EH (cell line): ENCODE results near the gene RABL3.
"Not testable (repeated sequence)": the region's sequence is repeated elsewhere in the genome, so short reads cannot be mapped to it uniquely, and the experiment has no call there.

Source experiments
- DNase-seq: peaks from one replicate; pipeline ENCODE4 v3.0.0-alpha.2; 2015; ENCODE audit warnings: low read depth

RABL3 gene

DNA sequence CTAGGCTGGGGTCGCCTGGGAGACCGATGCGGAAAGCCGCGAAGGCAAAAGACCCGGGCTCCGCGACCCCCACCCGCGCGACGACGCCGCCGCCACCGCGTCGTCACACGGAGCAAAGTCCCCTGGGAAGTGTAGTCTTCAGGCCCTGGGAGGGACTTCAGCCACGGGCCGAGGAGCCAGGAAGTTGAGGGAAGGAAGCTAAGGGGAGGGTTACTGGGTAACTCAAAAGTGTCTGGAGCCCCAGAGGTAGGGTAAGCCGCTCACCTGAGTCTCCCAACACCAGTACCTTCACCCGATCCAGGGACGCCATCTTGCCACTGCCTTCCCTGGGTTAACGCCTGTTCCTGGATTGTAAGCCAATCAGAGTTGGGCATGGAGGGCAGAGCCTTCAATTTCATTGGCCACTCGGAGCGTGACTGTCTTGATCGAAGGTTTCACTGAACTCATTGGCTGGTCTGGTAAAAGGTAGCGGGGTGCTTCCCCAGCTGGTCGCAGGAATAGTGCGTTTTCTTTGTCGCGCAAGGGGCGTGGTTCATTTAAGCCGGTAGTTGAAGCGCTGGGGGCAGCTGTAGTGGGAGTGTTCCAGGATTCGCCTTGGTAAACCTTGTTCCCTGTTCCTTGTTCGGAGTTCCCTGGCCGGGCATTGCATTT lies at the start of gene RABL3, which contains the start of gene GTF2E1:
TSS of gene RABL3 (minus strand) at position 319 of the 651 bp plus-strand sequence. CDS start at position 310, 9 bp downstream.
TSS of gene GTF2E1 (plus strand) at position 547 of the 651 bp plus-strand sequence. CDS start 7,809 bp downstream, outside the sequence.
- DNase-seq, result peak; percentile 100

DNA sequence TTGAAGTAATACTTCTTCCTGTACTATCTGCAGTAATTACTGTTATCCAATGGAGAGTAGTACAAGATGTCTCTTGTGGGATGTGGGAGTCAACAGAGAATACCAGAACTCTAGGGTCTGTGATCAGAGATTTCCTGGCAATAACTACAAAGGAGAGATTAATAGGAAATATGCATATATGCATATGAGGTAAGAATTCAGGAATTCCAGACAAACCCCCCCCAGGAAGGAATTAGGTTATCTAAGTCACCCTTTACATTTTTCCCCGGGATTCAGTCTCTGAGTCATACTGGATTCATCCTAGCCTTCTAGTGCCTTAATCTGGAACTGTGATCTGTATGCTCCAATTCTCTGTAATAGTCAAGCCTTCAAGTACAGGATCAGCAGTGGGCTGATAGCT lies 49.6 kb upstream of the RABL3 start:
- DNase-seq, result peak; percentile 86

- no peak for DNase-seq
Measured at GRCh38 chr3:120791010-120791409, 48.7 kb upstream of the RABL3 start.

DNA sequence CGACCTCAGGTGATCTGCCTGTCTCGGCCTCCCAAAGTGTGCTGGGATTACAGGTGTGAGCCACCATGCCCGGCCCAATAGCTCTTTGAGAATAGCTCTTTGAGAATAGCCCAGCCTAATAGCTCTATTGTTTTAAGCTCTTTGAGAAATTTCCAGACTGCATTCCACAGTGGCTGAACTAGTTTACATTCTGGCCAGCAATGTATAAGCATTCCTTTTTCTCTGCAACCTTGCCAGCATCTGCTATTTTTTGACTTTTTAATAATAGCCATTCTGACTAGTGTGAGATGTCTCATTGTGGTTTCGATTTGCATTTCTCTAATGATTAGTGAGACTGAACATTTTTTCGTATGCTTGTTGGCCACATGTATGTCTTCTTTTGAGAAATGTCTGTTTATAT lies 43.5 kb upstream of the RABL3 start:
- DNase-seq, result peak; percentile 83

DNA sequence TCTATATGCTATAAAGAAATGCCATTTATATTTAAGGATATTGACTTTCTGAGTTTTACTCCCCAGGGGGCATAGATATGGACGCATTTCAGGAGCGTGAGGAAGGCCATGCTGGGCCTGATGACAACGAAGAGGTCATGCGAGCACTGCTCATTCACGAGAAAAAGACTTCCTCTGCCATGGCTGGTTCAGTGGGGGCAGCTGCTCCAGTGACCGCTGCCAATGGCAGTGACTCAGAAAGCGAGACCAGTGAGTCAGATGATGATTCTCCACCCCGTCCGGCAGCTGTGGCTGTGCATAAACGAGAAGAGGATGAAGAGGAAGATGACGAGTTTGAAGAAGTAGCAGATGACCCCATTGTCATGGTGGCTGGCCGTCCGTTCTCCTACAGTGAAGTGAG lies 38.7 kb upstream of the RABL3 start:
- peak; percentile 91 for DNase-seq

GRCh38 chr3:120778776-120779175 lies 36.5 kb upstream of the RABL3 start:
- DNase-seq, result no peak

DNA sequence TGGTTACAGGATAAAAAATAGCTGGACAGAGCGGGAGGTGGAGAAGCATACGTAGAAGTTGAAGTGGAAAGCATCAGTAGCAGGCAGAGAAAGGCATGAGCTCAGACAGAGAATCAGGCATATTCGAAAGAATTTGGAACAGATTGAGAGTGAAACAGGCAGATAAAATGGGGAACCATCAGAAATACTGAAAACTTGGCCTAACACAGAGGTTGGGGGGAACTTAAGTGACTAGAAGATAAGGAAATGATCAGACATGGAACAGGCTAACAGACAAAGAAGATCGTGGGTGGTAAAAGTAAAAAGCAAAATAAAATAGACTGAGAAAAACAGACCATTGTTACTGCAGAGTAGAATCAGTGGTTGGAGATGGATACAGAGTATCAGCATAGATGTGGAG lies 33.1 kb upstream of the RABL3 start:
- DNase-seq, result no peak

DNA sequence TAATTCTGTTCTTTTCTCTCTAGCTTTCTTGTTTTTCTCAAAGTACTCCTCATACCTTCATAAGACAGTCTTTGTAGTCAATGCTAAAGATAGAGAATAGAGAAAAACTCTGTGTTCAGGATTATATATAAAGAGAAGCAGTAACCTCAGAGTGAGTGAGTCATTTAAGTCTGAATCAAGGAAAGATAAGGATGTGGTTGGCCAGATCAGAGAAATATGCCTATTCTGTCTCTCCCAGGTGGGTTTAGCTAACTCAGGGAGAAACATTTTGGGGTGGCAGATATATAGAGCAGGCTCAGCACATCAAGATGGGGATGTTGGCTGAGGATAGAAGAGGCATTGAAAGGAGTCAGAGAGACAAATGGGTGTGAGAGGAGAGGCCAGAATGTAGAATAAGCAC lies 31.6 kb upstream of the RABL3 start:
- DNase-seq, result peak; percentile 44

GRCh38 chr3:120772081-120772480 lies 29.8 kb upstream of the RABL3 start:
- DNase-seq, result peak; percentile 35

DNA sequence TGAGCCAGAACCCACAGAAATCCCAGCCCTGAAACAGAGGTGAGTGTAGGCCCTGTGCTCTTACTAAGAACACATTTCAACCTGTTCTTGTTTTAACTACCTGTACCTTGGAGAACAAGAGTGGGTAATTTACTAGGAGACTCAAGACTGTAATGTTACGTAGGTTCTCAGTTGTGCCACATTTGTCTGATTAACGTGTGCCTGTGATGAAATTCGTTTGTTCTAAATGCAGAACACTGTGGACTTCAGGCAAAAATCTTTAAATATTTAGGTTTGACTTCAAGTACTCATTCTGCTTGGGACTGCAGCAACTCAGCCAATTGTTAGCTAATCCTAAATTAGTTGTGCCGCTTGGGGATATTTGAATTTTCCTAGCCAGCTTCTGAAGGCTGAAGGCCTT lies 28.6 kb upstream of the RABL3 start:
- DNase-seq, result no peak

DNA sequence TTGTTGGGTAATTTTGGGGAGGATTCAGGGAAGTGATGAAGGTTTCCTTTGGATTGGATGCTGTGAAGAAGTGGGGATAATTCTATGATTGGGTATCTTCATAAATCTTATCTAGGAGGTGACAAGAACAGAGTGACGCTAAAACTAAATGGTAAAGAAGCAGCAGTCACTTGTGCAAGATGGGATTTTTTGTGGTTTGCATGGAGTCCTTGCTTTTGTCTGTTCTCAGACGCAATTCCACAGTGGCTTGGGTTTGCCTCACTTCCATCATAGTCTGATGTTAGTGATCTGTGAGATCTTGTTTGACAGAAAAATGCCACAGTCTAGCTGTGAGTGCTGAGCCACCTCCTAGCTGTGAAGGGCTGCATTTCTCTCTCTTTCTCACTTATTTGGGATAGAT lies 27.1 kb upstream of the RABL3 start:
- no peak for DNase-seq

DNA sequence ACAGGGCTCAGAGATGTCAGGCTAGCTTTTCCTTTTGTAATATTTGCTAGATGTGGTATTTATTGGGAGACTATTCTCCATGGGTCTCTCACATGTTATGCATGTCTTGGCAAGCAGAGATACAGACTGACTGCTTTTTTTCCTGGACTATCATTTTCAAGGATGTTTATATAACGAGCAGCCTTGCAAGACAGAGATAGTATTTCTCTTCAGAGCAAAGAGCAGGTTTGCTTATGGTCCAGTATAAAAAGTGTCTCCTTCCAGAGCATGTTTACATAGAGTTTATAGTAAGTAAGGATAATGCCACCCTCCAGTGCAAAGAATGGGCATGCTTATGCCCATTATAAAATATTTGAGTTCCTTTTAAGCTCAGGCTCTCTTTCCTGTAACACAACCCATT lies 24.8 kb upstream of the RABL3 start:
- peak; percentile 46 for DNase-seq

- no peak for DNase-seq
Measured at GRCh38 chr3:120766576-120766975, 24.3 kb upstream of the RABL3 start.

- DNase-seq, result no peak
Measured at GRCh38 chr3:120765830-120766493, 23.6 kb upstream of the RABL3 start.

DNA sequence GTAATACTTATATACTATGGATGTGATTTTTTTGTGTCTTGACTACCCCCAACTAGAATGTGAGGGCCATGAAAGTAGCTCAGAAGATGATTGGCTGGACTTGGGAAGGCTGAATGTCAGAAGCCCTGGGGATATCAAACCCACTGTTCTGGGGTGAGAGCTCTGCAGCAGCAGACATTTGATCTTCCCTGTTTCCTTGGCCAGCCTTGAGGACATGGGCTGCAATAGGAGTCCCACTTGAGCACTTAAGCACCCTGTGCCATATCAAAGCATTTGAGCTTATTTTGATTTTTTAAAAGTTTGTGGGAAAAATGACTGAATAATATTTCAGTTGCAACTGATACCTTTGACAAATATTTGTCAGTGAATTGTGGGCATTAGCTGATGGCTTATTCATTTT lies 21.9 kb upstream of the RABL3 start:
- peak; percentile 25 for DNase-seq

GRCh38 chr3:120763601-120764000 lies 21.3 kb upstream of the RABL3 start:
- DNase-seq, result peak; percentile 24

DNA sequence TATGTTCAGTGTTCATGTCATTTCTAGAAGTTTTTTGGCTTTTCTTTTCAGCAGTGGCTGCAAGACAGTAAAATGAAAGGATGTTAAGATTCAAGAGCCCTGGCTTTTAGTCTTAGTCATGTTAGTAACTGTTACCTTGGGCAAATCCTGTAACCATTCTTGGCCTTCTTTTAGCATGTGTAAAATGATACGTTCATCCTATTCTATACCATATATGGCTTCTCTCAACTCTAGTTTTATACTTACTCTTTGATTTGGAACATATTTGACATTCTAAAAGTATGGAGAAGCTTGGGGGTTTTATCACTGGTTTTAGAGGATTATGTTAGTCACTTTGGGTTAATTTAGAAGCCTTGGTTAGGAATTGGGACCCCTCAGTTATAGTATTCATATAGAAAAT lies 20.3 kb upstream of the RABL3 start:
- peak; percentile 79 for DNase-seq

GRCh38 chr3:120758551-120758950 lies 16.2 kb upstream of the RABL3 start:
- DNase-seq, result not testable (repeated sequence)

GRCh38 chr3:120756061-120756460 lies 13.7 kb upstream of the RABL3 start:
- no peak for DNase-seq

- DNase-seq, result no peak
Measured at GRCh38 chr3:120753810-120754209, 11.5 kb upstream of the RABL3 start.

DNA sequence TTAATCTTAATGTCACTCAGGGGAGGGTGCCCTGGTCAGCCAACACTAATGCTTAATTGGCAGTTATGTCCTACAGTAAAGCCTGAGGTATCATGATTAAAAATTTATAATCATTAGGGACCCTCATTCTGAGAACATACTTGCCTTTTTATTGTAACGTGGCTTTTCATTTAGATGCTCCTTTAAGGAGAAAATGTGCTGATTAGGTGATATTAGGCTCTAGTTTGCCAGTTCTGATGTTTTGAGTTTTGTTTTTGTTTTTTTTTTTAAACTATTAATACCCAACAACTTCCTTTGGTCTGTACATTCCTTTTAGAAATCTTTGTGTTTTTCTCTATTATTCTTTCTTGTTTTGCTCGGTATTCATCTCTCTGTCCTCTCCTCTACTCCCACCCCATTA lies 10.5 kb upstream of the RABL3 start:
- no peak for DNase-seq

DNA sequence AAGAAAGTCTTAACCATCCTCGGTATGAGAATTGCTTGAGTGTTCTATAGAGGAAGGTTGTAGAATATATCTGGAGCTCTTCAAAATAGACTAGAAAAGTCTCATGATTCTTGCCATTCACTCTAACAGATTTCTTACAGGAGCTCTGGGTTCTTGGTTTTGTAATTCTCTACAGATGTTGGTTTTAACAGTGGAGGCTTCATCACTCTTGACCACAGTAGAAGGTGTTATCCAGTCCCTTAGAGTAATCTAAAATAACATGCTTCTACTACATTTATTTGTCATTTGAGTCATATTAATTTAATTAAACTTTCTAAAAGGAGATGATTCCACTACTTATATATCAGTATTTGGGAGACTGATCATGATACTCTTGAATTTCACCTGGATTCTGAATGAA lies 9.9 kb upstream of the RABL3 start:
- DNase-seq, result no peak

- no peak for DNase-seq
Measured at GRCh38 chr3:120749843-120750242, 7.5 kb upstream of the RABL3 start.

- no peak for DNase-seq
Measured at GRCh38 chr3:120745466-120745865, 3.1 kb upstream of the RABL3 start.
